CD4-positive, alpha-beta T cell treated with Interleukin-21 for 1 hour (primary cell): Measurements from ENCODE around the gene NFILZ.
"Not testable (repeated sequence)": the region's sequence is repeated elsewhere in the genome, so short reads cannot be mapped to it uniquely, and the experiment has no call there.

Experiments used
- DNase-seq: peaks from one replicate; pipeline ENCODE4 v3.0.0-alpha.2; 2020

NFILZ gene

GRCh38 chr19:8611877-8612806 lies 18.3 kb upstream of the NFILZ start:
- no peak for DNase-seq

- peak; percentile 18 for DNase-seq
Measured at GRCh38 chr19:8612807-8613171, 17.6 kb upstream of the NFILZ start.

- no peak for DNase-seq
Measured at GRCh38 chr19:8614455-8614854, 16.0 kb upstream of the NFILZ start.

GRCh38 chr19:8615024-8615423 lies 15.4 kb upstream of the NFILZ start:
- no peak for DNase-seq

GRCh38 chr19:8615813-8616596 lies 14.4 kb upstream of the NFILZ start:
- peak; percentile 66 for DNase-seq

GRCh38 chr19:8616861-8617260 lies 13.6 kb upstream of the NFILZ start:
- no peak for DNase-seq

- not testable (repeated sequence) for DNase-seq
Measured at GRCh38 chr19:8617325-8617724, 13.1 kb upstream of the NFILZ start.

- DNase-seq: no peak
Measured at GRCh38 chr19:8617984-8618383, 12.4 kb upstream of the NFILZ start.

GRCh38 chr19:8618751-8619150 lies 11.7 kb upstream of the NFILZ start:
- DNase-seq: no peak

- DNase-seq: not testable (repeated sequence)
Measured at GRCh38 chr19:8622886-8623285, 7.5 kb upstream of the NFILZ start.

GRCh38 chr19:8626842-8627241 lies 3.6 kb upstream of the NFILZ start:
- DNase-seq: no peak

GRCh38 chr19:8629184-8629583 lies 1.2 kb upstream of the NFILZ start:
- DNase-seq: no peak

- no peak for DNase-seq
Measured at GRCh38 chr19:8630796-8631424, 477 bp downstream of the NFILZ start.

GRCh38 chr19:8631425-8631819 lies 989 bp downstream of the NFILZ start:
- DNase-seq: no peak

GRCh38 chr19:8635422-8635821 lies 5.0 kb downstream of the NFILZ start:
- DNase-seq: no peak

- DNase-seq: not testable (repeated sequence)
Measured at GRCh38 chr19:8637070-8637469, 6.6 kb downstream of the NFILZ start.

- no peak for DNase-seq
Measured at GRCh38 chr19:8638078-8638619, 7.7 kb downstream of the NFILZ start.

- DNase-seq: no peak
Measured at GRCh38 chr19:8639821-8640401, 9.5 kb downstream of the NFILZ start.

GRCh38 chr19:8640402-8641004 lies 10.1 kb downstream of the NFILZ start:
- DNase-seq: peak; percentile 22

- no peak for DNase-seq
Measured at GRCh38 chr19:8641221-8641907, 10.9 kb downstream of the NFILZ start.

- peak; percentile 64 for DNase-seq
Measured at GRCh38 chr19:8641908-8642547, 11.6 kb downstream of the NFILZ start.
